GM12872 (cell line): ENCODE measurements around the gene TRHDE.

ENCODE experiments used
- CTCF ChIP-seq: IDR thresholded peaks from 3 replicates; pipeline ENCODE4 v1.5.1; 2011; ENCODE audit warnings: low read depth, mild to moderate bottlenecking, low read length, moderate library complexity; ENCODE audit not compliant: insufficient read depth

TRHDE gene

GRCh38 chr12:72272091-72272661 lies at the start of gene TRHDE:
TRHDE (plus strand) TSS chr12:72272370; CDS start chr12:72272644, 274 bp downstream.
- TF ChIP-seq CTCF = no peak

- TF ChIP-seq CTCF = no peak
Measured at GRCh38 chr12:72226510-72226909, 45.7 kb upstream of the TRHDE start.

- no peak for TF ChIP-seq CTCF
Measured at GRCh38 chr12:72228424-72228823, 43.7 kb upstream of the TRHDE start.

- TF ChIP-seq CTCF = no peak
Measured at GRCh38 chr12:72230589-72230988, 41.6 kb upstream of the TRHDE start.

- no peak for TF ChIP-seq CTCF
Measured at GRCh38 chr12:72234886-72235285, 37.3 kb upstream of the TRHDE start.

GRCh38 chr12:72236071-72236705 lies 36.0 kb upstream of the TRHDE start:
- TF ChIP-seq CTCF = no peak

- TF ChIP-seq CTCF = no peak
Measured at GRCh38 chr12:72241552-72241951, 30.6 kb upstream of the TRHDE start.

- no peak for TF ChIP-seq CTCF
Measured at GRCh38 chr12:72242946-72243345, 29.2 kb upstream of the TRHDE start.
